Cerebellar cortex (tissue), 1 donor: ENCODE results near the gene CELSR3.

Experiments
- DNase-seq: peaks from one replicate; pipeline ENCODE4 v3.0.0-alpha.2; 2015; ENCODE audit warnings: low spot score

CELSR3 gene, protein sequence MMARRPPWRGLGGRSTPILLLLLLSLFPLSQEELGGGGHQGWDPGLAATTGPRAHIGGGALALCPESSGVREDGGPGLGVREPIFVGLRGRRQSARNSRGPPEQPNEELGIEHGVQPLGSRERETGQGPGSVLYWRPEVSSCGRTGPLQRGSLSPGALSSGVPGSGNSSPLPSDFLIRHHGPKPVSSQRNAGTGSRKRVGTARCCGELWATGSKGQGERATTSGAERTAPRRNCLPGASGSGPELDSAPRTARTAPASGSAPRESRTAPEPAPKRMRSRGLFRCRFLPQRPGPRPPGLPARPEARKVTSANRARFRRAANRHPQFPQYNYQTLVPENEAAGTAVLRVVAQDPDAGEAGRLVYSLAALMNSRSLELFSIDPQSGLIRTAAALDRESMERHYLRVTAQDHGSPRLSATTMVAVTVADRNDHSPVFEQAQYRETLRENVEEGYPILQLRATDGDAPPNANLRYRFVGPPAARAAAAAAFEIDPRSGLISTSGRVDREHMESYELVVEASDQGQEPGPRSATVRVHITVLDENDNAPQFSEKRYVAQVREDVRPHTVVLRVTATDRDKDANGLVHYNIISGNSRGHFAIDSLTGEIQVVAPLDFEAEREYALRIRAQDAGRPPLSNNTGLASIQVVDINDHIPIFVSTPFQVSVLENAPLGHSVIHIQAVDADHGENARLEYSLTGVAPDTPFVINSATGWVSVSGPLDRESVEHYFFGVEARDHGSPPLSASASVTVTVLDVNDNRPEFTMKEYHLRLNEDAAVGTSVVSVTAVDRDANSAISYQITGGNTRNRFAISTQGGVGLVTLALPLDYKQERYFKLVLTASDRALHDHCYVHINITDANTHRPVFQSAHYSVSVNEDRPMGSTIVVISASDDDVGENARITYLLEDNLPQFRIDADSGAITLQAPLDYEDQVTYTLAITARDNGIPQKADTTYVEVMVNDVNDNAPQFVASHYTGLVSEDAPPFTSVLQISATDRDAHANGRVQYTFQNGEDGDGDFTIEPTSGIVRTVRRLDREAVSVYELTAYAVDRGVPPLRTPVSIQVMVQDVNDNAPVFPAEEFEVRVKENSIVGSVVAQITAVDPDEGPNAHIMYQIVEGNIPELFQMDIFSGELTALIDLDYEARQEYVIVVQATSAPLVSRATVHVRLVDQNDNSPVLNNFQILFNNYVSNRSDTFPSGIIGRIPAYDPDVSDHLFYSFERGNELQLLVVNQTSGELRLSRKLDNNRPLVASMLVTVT (N-terminal part only)

DNA sequence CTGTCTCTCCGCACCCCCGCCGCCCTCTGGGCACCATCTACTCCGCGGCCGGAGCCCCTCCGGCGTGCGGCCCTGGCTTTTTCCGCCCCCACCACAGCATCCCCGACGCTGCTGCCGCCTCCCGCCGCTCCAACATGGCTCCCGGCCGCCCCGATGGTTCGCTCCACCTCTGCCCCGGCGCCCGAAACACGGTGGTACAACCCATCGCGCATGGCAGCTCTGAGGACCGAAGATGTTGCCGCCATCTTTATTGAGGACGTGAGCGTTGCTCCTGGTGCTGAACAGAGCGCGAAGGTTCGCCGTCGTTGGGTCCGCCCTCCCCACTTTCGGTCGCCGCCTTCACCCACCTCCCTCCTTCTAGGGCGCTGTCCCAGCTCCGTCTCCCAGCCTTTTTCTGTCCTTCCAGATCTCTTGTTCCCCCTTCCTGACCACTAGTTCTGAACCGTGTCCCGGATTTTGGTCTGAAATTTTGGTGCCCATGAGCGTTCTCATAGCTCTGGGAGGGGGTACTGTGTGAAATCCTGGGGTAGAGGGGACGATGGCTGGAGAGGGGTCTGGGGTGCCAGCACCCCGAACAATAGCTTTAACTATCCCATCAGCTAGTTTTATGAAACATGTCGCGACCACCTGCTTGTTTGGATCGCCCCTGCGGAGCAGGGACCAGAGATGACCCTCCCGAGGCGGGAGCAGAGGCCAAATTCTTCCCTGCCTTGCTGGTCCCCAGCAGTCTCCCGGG lies at the start of gene CELSR3:
Gene CELSR3 (minus strand): TSS at position 134 of the 736 bp plus-strand sequence. CDS start 252 bp downstream, outside the sequence.
- peak; percentile 87 for DNase-seq

DNA sequence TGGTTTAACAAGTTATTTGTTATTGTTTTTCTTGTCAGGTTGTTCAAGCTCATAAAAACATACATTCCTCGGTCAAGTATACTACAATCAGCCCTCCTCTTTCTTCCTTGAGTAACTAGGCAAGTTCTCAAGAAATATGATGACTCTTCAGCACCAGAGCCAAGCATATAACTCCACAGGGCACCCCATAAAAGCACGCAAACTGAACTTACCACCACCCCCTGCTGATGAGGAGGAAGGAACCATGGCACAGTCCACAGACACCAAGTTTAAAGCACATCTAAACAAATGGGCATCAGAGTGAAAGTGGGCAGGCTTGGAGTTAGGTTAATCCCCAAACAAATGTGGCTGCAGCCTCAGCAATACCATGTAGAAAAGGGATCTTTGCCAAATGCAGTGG lies 49.0 kb upstream of the CELSR3 start:
- no peak for DNase-seq

DNA sequence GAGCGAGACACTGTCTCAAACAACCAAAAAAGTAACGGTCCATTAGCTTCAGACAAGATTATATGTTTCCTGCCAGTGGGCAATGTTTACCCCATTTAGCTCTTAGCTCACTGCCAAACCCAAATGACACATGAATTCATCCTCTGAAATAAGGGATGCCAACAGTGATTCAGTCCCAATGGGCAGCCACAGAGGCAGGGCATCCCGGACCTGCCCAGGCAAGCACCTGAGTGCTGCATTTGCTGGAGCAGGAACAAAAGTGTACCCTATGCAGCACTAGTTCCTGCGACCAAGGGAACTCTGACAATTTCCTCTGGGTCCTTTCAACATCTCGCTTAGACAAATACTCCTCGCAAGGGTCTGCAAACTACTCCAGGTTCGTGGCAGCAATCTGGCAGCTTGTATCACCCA lies 46.4 kb upstream of the CELSR3 start:
- no peak for DNase-seq

DNA sequence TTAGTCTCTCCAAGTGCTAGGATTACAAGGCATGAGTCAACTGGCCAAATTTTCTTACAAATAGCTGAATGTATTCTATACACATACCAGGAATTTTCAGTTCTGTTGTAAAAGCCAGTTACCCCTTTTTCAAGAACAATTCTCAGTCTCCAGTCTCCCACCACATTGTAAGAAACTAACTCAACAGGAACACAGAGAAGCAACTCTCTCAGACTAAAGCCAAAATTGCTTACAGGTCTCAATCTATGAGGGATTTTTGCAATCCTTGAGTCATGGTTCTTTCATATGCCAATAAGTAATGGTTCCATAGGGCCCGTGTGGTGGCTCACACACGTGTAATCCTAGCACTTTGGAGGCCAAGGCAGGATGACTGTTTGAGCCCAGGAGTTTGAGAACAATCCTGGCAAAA lies 45.8 kb upstream of the CELSR3 start:
- DNase-seq = no peak

DNA sequence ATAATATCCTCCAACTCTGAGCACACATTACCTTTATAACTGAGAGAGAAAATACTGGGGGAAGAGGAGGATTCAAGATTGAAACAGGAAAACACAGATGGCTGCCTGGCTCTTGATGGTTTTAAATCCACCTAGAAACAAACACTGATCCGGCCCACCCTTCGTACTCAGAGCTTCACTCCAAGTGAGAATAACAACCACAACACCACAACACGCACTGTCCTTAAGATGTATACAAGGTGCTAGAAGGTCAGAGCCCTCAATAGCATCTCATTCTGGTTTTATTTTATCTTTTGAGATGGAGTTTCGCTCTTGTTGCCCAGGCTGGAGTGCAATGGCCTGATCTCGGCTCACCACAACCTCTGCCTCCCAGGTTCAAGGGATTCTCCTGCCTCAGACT lies 44.5 kb upstream of the CELSR3 start:
- no peak for DNase-seq

DNA sequence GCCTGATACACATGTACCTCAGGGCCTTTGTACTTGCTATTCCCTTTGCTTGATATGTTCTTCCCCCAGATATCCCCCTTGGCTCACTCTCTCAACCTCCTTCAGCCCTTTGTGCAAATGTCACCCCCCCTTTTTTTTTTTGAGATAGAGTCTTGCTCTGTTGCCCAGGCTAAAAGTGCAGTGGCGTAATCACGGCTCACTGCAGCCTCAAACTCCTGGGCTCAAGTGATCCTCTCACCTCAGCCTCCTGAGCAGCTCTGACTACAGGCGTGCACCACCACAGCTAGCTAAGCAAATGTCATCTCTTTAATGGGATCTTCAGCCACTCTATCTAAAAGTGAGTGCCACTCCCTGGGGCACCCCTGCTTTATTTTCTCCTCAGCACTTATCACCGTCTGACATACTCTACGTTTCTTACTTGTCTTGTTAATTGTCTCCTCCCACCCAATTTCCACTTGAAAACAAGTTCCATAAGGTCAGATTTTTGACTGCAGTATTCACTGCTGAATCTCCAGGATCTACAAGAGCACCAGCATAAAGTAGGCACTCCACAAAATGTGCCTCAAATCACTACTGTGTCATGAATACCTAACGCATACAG lies 39.7 kb upstream of the CELSR3 start:
- no peak for DNase-seq

DNA sequence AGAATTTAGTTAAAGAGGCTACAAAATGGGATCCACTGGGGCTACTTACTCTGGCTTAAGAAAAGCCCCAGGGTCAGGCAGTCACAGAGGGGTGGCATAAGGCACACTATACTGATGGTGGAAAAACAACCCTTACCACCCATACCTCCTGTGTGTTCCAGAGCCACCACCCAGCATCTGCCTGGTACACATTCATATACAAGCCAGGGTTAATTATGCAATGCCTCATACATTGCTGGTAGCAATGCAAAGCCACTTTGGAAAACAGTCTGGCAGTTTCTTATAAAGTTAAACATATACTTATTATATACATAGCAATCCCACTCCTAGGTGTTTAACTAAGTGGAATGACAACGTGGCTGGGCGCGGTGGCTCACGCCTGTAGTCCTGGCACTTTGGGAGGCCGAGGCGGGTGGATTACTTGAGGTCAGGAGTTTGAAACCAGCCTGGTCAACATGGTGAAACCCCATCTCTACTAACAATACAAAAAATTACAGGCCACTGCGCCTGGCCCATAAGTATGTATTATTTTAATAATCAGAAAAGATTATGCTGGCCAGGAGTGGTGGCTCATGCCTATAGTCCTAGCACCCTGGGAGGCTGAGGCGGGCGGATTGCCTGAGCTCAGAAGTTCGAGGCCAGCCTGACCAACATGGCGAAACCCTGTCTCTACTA lies 38.2 kb upstream of the CELSR3 start:
- no peak for DNase-seq

DNA sequence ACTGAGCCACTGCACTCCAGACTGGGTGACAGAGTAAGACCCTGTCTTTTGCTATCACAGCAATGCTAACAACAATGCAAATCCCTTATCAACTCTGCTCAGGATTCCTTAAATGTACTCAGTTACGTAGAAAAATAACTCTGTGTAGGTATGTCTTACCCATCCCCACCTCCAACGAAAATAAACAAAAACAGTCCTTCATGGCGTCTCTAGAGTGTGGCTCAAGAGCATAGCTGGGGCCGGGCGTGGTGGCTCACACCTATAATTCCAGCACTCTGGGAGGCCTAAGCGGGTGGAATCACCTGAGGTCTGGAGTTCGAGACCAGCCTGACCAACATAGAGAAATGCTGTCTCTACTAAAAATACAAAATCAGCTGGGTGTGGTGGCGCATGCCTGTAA lies 36.2 kb upstream of the CELSR3 start:
- no peak for DNase-seq

DNA sequence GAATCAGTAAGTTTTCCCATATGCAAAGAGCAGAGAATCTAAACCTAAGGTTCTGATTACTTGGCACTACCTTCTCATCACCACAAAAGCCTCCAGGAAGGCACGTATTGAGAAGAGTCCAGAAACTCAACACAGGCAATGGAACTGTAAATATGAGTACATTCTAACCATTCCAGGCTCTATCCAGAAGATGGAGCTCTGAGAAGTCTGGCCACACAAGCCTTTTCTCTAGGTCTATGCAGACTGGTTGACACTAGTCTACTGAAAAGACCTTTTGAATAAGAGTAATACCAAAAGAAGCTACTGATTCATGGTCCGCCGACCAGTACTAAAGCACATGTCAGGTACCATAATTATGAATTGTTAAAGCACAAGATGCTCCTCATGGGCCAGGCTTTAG lies 35.3 kb upstream of the CELSR3 start:
- DNase-seq = no peak

DNA sequence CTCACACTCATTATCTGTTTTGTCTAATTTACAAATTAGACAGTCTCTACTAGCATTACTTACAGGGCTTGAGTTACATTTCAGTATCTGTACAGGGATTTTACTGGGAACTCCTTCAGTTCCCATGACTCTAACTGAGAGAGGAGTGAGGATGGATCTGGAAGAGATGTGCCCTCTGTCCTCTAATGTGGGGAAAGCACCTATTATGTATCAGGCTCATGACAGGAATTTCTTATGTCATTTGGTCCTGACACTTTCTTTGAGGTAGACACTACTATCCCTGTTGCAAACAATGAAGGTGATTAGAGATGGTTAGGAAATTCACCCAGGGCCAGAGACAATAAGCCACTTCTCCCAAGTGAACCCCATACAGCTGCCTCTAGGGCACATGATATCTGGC lies 33.9 kb upstream of the CELSR3 start:
- no peak for DNase-seq

DNA sequence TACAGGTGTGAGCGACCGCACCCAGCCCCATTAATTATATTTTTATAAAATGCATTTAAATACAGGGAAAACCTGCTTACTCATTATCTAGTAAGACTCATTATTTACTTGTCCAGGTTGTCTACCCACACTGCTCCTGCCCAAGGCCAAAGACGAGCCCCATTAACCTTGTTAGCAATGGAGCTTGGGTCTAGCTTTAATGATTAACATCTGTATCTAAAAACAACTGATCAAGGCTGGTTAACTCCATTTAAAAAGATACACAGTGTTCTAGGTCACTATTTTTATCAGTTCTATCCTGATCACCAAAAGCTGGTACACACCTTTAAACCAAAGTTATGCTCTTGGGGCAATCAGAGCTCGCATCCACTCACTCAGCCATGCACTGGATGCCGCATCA lies 33.5 kb upstream of the CELSR3 start:
- DNase-seq = no peak

DNA sequence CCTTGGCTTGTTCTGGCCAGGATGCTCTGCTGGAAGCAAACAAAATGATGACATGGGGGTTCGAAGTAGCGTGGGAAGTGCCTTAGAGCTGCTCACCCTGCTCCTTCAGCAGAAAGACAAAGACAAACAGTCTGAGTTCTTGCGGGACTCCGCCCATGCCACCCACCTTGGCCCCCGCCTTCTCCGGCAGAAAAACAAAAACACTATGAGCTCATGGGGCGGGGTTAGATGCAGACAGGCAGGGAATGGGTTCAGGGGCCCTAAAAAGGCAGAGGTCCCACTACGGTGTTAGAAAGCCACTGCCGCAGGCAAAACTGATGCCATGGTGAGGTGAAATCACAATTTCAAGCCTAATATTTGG lies 32.7 kb upstream of the CELSR3 start:
- DNase-seq = no peak

DNA sequence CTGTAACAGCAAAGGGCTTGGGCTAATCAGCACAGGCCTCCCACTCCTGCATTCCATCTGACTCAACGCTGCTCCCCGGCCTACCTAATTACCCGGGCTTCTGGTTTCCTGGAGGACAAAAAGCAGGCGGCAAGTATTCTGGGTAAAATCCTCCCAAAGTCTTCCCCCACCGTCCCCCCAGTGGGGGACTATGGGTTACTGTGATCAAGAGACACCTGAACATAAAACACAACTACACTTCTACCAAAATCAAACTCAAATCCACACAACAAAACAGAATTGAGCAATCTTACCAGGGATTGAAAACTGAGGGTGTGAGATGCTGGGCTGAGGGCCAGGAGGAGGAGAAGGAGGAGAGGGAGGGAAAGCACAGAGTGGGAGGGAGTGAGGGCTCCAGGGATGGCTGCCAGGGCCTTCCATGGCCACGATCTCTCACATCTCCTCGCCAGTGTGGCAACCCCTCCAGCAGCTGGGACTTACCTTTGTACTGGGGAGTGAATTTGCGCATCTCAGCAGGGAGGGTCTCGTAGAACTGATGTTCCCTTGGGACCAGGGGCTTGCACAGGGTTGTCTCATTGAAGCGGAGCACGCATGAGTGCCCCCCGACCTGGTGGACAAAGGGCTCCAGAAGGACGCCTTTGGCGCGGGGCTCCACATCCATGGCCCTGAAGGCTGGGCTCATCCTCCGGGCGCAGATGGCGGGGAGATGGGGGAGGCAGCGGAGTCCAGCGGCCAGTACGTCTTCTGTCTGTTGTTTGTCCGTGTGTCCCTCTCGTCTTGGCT lies 32.1 kb upstream of the CELSR3 start:
- peak; percentile 74 for DNase-seq

DNA sequence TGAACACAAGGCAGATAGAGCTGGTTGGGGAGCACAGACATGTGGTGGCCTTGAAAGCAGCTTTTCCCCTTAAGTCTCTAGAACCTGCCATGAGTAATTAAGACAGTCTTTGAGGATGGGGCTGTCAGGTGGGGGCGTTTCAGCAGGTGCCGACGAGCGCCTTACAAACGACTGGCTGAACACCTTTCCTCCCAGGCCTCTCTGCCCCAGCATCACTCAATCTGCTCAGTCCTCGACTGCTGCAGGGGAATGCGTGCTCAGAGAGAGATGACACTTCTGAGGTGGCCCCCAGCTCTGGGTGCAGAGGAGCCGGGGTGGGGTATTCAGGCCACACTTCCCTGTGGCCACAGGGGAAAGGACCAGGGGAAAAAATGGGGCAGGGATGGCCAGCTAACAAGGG lies 31.1 kb upstream of the CELSR3 start:
- DNase-seq = no peak

DNA sequence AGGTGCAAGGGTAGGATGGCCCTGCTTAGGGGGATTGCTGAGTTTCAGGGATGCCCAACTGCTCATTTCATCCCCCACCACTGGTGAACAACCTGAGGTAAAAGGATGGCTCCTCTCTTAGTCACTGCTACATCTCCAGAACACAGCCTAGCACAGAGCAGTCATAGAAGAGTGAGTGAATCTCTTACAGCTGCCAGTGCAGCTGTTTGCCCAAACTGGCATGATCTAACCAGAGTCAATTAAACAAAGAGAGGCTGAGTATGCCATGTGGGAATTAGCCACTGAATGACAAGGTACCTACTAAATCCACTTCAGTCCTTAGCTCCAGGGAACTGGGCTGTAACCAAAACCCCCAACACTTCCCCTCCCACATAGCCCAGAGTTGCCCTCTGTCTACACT lies 29.9 kb upstream of the CELSR3 start:
- no peak for DNase-seq

DNA sequence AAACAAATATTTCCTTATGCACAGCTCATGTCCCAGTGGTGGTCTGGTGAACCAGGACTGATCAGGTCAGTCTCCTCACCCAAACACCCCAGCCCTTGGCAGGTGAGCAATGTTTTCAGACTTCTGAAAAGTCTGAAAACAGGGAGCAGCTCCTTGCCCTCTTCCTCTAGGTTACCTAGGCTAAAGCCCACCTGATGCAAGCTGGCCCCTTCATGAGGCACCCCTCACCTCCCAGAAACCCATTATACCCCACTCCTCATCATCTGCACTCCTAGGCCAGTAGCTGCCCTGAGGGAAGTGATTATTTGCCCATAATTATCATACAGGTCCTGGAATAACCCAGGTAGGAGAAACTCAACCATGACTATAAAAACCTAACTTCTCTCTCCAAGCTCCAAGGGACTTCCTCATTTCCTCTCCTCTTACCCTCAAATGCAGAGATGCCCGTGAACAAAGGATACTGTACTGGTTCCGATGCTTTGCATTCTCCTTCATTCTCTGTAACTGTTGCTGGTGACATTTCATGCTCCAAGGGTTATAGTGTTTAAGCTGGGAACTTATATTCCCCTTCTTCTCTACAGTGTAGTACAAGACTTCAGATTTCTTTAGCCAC lies 28.3 kb upstream of the CELSR3 start:
- DNase-seq = no peak

DNA sequence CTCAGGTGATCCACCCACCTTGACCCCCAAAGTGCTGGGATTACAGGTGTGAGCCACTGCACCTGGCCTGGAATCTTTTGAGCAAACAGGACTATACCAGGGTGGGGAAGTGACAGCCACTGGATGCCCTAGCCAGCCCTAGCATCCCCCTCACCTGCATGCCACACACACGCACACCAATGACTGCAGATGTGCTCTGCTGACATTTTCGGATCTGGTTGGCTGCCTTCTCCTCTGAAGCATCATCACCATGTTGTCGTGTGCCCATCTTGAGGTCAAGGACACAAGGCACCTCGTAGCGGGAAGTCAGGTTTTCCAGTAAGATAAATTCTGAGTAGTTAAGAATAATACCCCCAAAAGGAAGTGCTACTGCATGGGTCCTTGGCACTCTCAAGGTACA lies 26.7 kb upstream of the CELSR3 start:
- DNase-seq = no peak

DNA sequence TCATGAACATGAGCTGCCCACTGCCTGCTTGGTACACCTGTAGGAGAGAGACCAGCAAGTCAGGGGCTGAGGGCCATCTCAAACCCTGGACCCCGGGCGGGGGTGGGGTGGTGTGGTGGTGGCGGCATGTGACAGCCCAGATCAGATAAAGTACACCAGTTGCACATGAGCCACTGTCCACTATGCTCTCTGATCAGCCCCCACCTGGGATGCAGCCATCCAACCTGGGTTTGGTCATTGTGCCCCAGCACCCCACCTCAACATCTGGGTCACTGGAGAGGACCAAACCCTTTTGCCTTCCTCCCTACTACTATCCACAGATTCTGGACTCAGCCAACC lies 26.0 kb upstream of the CELSR3 start:
- DNase-seq = no peak

DNA sequence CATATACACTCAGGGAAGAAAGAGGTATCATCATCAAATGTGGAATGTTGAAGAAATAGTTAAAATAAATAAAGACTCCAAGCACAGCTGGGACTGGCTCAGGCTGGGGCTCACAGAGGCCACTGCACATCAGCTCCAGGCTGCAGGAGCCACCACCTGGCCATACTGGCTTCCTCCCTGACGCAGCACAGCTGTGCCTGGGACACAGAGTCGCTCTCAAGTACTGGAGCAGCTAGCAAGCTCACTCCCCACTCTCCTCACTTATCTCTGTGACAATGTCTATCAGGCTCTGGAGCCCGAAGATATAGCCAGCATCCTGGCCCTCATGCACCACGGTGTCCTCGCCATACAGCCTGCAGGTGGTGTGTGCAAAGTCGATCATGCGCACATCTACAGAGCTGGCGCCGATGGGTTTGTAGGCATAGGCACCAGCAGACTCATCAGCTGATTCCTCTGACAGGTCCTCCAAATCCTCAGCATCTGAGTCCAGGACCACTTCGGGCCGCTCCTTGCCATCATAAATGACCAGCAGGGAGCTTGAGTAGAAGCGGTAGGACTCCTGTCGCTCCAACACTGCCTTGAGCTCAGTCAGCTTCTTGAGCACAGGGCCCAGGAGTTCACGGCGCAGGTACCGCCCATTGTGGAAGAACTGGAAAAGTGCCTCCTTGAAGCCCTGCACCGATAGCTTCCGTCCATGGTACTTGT lies 25.5 kb upstream of the CELSR3 start:
- peak; percentile 53 for DNase-seq
